NCI-H1694 (cell line): ENCODE results near the gene FAP.

Experiments
- DNase-seq: peaks from one replicate; lab custom pipeline; 2025; lab: John Stamatoyannopoulos, UW

FAP gene

DNA sequence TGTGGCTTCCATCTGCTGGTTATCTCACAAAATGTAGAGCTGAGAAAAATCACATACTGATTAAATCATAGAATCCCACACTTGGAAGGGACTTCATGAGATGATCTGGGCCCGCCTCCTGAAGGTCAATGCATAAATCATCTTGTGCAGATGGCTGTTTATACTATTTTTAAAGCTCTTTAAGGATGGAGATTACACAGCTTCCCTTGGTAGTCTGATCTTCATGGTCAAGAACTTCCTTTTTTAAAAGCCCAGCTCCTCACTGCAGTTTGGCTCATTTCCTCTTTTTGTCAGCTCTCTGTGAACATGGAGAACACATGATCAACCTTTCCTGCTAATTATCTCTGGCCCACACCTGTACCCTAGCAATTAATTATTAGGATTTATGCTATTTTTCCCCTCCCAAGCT is 117.1 kb downstream of the FAP start:
- DNase-seq: no peak

DNA sequence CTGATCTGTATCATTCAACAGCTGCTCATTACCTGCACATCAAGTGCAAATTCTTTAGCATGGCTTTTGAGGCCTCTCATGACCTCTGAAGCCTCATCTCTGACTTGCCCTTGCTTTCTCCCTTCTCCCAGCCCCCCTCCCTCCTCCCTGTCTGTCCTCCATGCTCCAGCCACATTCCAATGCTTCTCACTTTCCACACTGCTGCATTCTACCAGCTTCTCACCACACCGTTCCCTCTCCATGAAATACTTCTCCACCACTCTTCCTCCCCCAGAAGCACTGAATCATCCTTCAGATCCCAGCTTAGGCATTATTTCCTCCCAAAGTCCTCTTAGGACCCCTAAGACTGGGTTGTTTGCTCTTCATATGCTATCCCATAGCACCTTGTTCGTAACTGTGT is 118.1 kb downstream of the FAP start:
- no peak for DNase-seq

DNA sequence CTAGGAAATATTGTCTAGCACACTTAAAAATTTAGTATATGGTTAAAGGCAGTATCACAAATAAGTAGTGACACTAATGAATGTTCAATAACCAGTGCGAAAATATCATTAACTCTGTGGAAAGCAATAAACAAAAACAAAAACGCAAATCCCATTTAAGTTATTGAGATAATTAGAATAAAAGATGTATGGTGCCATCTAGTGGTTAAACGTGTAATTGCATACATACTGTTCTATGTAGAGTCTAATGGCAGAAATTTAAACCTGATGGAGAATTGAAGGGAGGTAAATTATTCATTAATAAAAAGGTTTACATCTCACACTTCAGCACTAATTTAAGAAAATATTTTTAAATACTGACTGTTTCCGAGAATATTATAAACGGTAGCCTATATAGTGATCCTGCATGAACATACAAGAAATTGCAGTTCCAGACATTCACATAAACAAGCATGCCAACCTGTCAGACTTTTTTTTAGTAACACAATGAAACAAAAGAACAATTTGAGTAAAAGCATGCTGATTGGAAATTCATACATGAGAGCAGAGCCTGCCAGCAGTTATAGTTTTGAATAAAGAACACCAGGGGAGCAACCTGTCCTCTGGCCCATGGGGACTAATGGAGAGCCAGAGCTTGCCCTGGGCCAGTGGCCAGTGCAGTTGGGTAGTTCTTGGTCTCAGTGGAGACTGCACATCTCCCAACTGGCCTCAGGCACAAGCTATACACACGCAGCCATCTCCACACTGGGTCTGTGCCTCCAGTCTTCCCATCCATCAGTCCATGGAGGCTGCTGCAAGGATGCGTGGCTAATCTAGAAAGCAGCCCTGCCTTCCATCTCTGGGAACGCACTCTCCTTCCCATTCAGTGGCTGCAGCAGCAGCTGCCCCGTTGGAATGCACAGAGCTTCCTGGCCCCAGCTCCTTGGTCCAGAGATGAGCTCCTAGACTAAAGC is 119.2 kb downstream of the FAP start:
- peak; percentile 92 for DNase-seq
